Measurements from ENCODE around the gene CD53. TPM values are rescaled to one million over a fixed set of nuclear protein-coding genes. Genes with fewer than 3 reads are reported as not detected.
"Not testable (repeated sequence)": the region's sequence is repeated elsewhere in the genome, so short reads cannot be mapped to it uniquely, and the experiment has no call there.

Gene CD53
- total RNA-seq, 1 donor from 2014 or later = 437 TPM

GRCh38 chr1:110912784-110913183, 39.8 kb downstream of the CD53 start:
- intact Hi-C loops (cut with micrococcal nuclease) = no loop called here

- intact Hi-C loops (cut with micrococcal nuclease) = loop anchor here (5.0 kb wide), 1 partner anchor 42 kb away; the partner anchor contains the start of gene CD53
Observed at GRCh38 chr1:110914676-110915075, 41.7 kb downstream of the CD53 start.

GRCh38 chr1:110915804-110916203, 42.9 kb downstream of the CD53 start:
- intact Hi-C loops (cut with micrococcal nuclease) = loop anchor here (2.0 to 5.0 kb wide), 3 partner anchors 35 to 49 kb away; partner anchors contain the start of gene CD53

GRCh38 chr1:110916274-110916668, 43.3 kb downstream of the CD53 start:
- intact Hi-C loops (cut with micrococcal nuclease) = loop anchor here (2.0 to 5.0 kb wide), 3 partner anchors 35 to 49 kb away; partner anchors contain the start of gene CD53

GRCh38 chr1:110916669-110917306, 43.8 kb downstream of the CD53 start:
- intact Hi-C loops (cut with micrococcal nuclease) = loop anchor here (2.0 to 5.0 kb wide), 3 partner anchors 36 to 48 kb away; partner anchors contain the start of gene CD53

- intact Hi-C loops (cut with micrococcal nuclease) = loop anchor here (5.0 kb wide), 1 partner anchor 46 kb away; the partner anchor contains the start of gene CD53
Observed at GRCh38 chr1:110918016-110918415, 45.1 kb downstream of the CD53 start.

- intact Hi-C loops (cut with micrococcal nuclease) = no loop called here
Observed at GRCh38 chr1:110921953-110922352, 49.0 kb downstream of the CD53 start.

- intact Hi-C loops (cut with micrococcal nuclease) = no loop called here
Observed at GRCh38 chr1:110927484-110928075, 54.6 kb downstream of the CD53 start.

- intact Hi-C loops (cut with micrococcal nuclease) = no loop called here
Observed at GRCh38 chr1:110928191-110928590, 55.2 kb downstream of the CD53 start.

GRCh38 chr1:110928904-110929303, 56.0 kb downstream of the CD53 start:
- intact Hi-C loops (cut with micrococcal nuclease) = no loop called here

- intact Hi-C loops (cut with micrococcal nuclease) = not testable (repeated sequence)
Observed at GRCh38 chr1:110931097-110931496, 58.1 kb downstream of the CD53 start.

GRCh38 chr1:110936567-110936966, 63.6 kb downstream of the CD53 start:
- intact Hi-C loops (cut with micrococcal nuclease) = no loop called here

GRCh38 chr1:110944806-110945205, 71.9 kb downstream of the CD53 start:
- intact Hi-C loops (cut with micrococcal nuclease) = no loop called here

GRCh38 chr1:110945626-110946025, 72.7 kb downstream of the CD53 start:
- intact Hi-C loops (cut with micrococcal nuclease) = no loop called here

- intact Hi-C loops (cut with micrococcal nuclease) = no loop called here
Observed at GRCh38 chr1:110948038-110948810, 75.3 kb downstream of the CD53 start.

Other genes starting within 250 kb of the CD53 start
- 56.0 and 57.4 TPM in 2 replicates for gene KCNA3, start 198.2 kb upstream of the CD53 start, total RNA-seq
- 20.3 and 20.4 TPM in 2 replicates for gene LRIF1, start 90.8 kb downstream of the CD53 start, total RNA-seq

All from T-helper 2 cell treated with Interferon-gamma antibody and Interleukin-4, amounts not matched to agents 100 ng/mL and 5 ng/mL, for 36 hours (primary cell).